WTC11 (cell line): ENCODE measurements around the gene RTN4RL1.

Experiments
- CBFB ChIP-seq: sonication (generic); formaldehyde crosslinking; IDR thresholded peaks from 2 replicates; pipeline ENCODE4 v1.8.1; 2022; ENCODE audit warnings: mild to moderate bottlenecking, low read depth, missing genetic modification reagents
- CTCF ChIP-seq: fragments of 200-600 bp; IDR thresholded peaks from 2 replicates; pipeline ENCODE4 v1.8.0; 2022; ENCODE audit warnings: antibody characterized with exemption
- NFYB ChIP-seq: sonication (generic); formaldehyde crosslinking; conservative IDR thresholded peaks from 2 replicates; pipeline ENCODE4 v1.8.0; 2022; ENCODE audit warnings: low read depth, missing genetic modification reagents
- RELA ChIP-seq: sonication (generic); formaldehyde crosslinking; IDR thresholded peaks from 2 replicates; pipeline ENCODE4 v1.8.1; 2022; ENCODE audit warnings: missing genetic modification reagents, mild to moderate bottlenecking, borderline replicate concordance
- USF2 ChIP-seq: sonication (generic); formaldehyde crosslinking; IDR thresholded peaks from 2 replicates; pipeline ENCODE4 v1.8.1; 2023; ENCODE audit warnings: mild to moderate bottlenecking, missing genetic modification reagents, moderate library complexity
- ZNF396 ChIP-seq: fragments of 250-450 bp; sonication (Bioruptor Pico); IDR thresholded peaks from 2 replicates; pipeline ENCODE4 v1.8.0; 2021; ENCODE audit warnings: mild to moderate bottlenecking, moderate library complexity, borderline replicate concordance

DNA sequence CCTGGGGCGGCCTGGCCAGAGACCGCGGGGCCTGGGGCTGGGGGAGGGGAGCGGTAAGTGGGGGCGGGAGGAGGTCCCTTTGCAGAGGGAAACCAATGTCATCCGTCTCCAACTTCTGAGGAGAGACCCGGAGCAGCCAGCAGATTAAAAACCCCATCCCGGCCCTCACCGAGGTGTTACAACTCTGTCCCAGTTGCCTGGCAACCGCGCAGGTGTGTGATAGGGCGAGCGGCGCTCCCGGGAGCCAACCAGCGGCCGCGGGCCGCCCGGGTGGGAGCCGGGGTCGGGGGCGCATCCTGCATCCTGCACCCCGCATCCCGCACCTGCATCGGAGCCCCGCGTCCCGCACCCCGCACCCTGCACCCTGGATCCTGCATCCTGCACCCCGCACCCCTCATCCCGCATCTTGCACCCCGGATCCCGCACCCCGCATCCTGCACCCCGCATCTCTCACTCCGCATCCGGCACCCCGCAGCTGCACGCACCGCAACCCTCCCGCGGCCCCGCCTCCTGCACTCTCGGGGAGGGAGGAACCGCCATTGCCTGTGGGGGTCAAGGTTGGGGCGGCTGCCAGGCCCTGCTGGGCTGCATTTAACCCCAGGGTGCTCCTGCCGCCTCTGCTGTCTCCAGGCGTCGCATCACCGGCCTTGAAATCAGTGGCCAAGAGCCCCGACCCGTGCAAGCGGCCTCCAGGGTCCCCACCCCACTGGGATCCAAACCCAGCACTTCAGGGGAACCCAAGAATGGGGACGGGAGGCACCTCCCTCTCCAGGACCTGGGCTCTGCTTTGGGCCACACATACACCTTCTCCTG, 47.3 kb downstream of the RTN4RL1 start:
- TF ChIP-seq CTCF = no peak
- no peak for TF ChIP-seq ZNF396 (CRISPR knock-in tag)
- TF ChIP-seq CBFB (CRISPR knock-in tag) = no peak
- no peak for TF ChIP-seq RELA (CRISPR knock-in tag)
- peak; percentile 58 for TF ChIP-seq NFYB (CRISPR knock-in tag)
- TF ChIP-seq USF2 (CRISPR knock-in tag) = no peak
